LNCAP (cell line): ENCODE measurements around the gene SRGAP3.

Experiments
- CTCF ChIP-seq: fragments of 450-650 bp; IDR thresholded peaks from 2 replicates; pipeline ENCODE4 v1.5.1; 2017; ENCODE audit warnings: mild to moderate bottlenecking

Gene SRGAP3

GRCh38 chr3:9117220-9117619, 132.2 kb downstream of the SRGAP3 start:
- TF ChIP-seq CTCF: no peak

- TF ChIP-seq CTCF: no peak
These were observed 133.1 kb downstream of the SRGAP3 start for GRCh38 chr3:9116336-9116735.

- TF ChIP-seq CTCF: no peak
These were observed 134.1 kb downstream of the SRGAP3 start for GRCh38 chr3:9115336-9115735.

- no peak for TF ChIP-seq CTCF
These were observed 136.4 kb downstream of the SRGAP3 start for GRCh38 chr3:9113040-9113439.

- TF ChIP-seq CTCF: no peak
These were observed 137.6 kb downstream of the SRGAP3 start for GRCh38 chr3:9111866-9112265.

GRCh38 chr3:9111417-9111816, 138.0 kb downstream of the SRGAP3 start:
- TF ChIP-seq CTCF: no peak

GRCh38 chr3:9110802-9111201, 138.6 kb downstream of the SRGAP3 start:
- TF ChIP-seq CTCF: no peak

GRCh38 chr3:9110316-9110715, 139.1 kb downstream of the SRGAP3 start:
- no peak for TF ChIP-seq CTCF
